Posterior vena cava (tissue), 2 donors: ENCODE results near the gene LHPP. TPM values are rescaled to one million over a fixed set of nuclear protein-coding genes. Genes with fewer than 3 reads are reported as not detected.
"Not testable (repeated sequence)": the region's sequence is repeated elsewhere in the genome, so short reads cannot be mapped to it uniquely, and the experiment has no call there.

ENCODE experiments used
- DNase-seq: peaks from one replicate; pipeline ENCODE4 v3.0.0-alpha.2; 2020; ENCODE audit warnings: low spot score
- intact Hi-C, 2 donors: fragments of 100-400 bp; cut with DNase I; formaldehyde crosslinking; loops; one replicate each; pipeline versions ENCODE4 v1.14.1 to v1.14.2; 2022 to 2023
- total RNA-seq, 2 donors: library from RNA; stranded (reverse); fragmentation: NEBNext Ultra II Directional; extraction: Animal tissue kit (Norgen Biotek cat#: 25700); gene quantifications; one replicate each; pipeline ENCODE4 v1.2.1, GENCODE V29; 2021
- donor health status: DM: yes; HTN: yes; CAD: no.
- donor health status: DM: yes; HTN: yes; CAD: no.

Gene LHPP
- total RNA-seq, 2 donors from 2014 or later = 11.9 to 13.0 TPM

GRCh38 chr10:124541076-124541903 is 79.7 kb downstream of the LHPP start:
- DNase-seq = no peak
- intact Hi-C loops = no loop called here

- intact Hi-C loops = no loop called here
- no peak for DNase-seq
Measured at GRCh38 chr10:124542336-124542735, 80.7 kb downstream of the LHPP start.

GRCh38 chr10:124543146-124543545 is 81.5 kb downstream of the LHPP start:
- intact Hi-C loops = no loop called here
- no peak for DNase-seq

GRCh38 chr10:124543971-124544370 is 82.3 kb downstream of the LHPP start:
- intact Hi-C loops = no loop called here

GRCh38 chr10:124544711-124545110 is 83.1 kb downstream of the LHPP start:
- intact Hi-C loops = no loop called here
- DNase-seq = no peak

More at GRCh38 chr10:124543971-124544370, 82.3 kb downstream of the LHPP start:
- DNase-seq = no peak

- no peak for DNase-seq
- intact Hi-C loops = no loop called here
Measured at GRCh38 chr10:124545351-124546054, 83.9 kb downstream of the LHPP start.

- no peak for DNase-seq
- intact Hi-C loops = no loop called here
Measured at GRCh38 chr10:124546055-124546369, 84.4 kb downstream of the LHPP start.

GRCh38 chr10:124546957-124547646 is 85.5 kb downstream of the LHPP start:
- no peak for DNase-seq
- intact Hi-C loops = no loop called here

- DNase-seq = no peak
- intact Hi-C loops = no loop called here
Measured at GRCh38 chr10:124547647-124548168, 86.1 kb downstream of the LHPP start.

- intact Hi-C loops, DNase-seq: not testable (repeated sequence)
Measured at GRCh38 chr10:124549171-124549570, 87.5 kb downstream of the LHPP start.

GRCh38 chr10:124550293-124551034 is 88.8 kb downstream of the LHPP start:
- DNase-seq = no peak
- intact Hi-C loops = no loop called here

GRCh38 chr10:124551097-124551496 is 89.5 kb downstream of the LHPP start:
- intact Hi-C loops = no loop called here
- no peak for DNase-seq

- intact Hi-C loops = no loop called here
- DNase-seq = no peak
Measured at GRCh38 chr10:124551755-124552154, 90.1 kb downstream of the LHPP start.

- intact Hi-C loops = no loop called here
- no peak for DNase-seq
Measured at GRCh38 chr10:124552691-124553276, 91.2 kb downstream of the LHPP start.

GRCh38 chr10:124554085-124554858 is 92.6 kb downstream of the LHPP start:
- intact Hi-C loops = no loop called here
- DNase-seq = no peak

- intact Hi-C loops = no loop called here
- DNase-seq = no peak
Measured at GRCh38 chr10:124557167-124557566, 95.5 kb downstream of the LHPP start.

- no peak for DNase-seq
- intact Hi-C loops = no loop called here
Measured at GRCh38 chr10:124557648-124558338, 96.2 kb downstream of the LHPP start.
